SH-SY5Y (cell line): ENCODE data around the gene CENPF.

Experiments used
- GATA2 ChIP-seq: IDR thresholded peaks from 2 replicates; pipeline ENCODE4 v1.6.1; 2011; ENCODE audit warnings: mild to moderate bottlenecking, low read depth, low read length
- GATA3 ChIP-seq: IDR thresholded peaks from 2 replicates; pipeline ENCODE4 v1.6.1; 2011; ENCODE audit warnings: low read depth, mild to moderate bottlenecking, low read length, moderate library complexity

DNA sequence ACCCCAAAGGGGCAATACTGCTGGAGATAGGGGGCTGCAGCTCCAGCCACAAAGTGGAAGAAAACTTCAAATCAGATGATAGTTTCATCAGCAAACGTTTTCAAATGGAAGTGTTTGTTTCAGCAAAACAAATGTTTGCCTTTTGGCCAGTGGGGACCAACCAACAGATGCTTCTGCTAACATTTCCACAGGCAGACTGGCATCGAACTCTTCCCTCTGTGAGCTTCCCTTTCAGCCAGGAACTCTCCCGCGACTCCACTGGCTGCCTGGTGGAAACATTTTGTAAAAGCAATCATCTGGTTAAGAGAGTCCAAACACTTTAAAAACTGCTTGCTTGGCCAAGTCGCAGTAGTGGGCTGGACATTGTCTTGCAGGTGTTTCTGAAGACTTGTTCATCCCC is 30.7 kb downstream of the CENPF start:
- no peak for TF ChIP-seq GATA2
- no peak for TF ChIP-seq GATA3
